H54 (cell line): ENCODE measurements around the gene NDUFS2.

Experiments used
- DNase-seq: peaks from one replicate; pipeline ENCODE4 v3.0.0; 2011; ENCODE audit warnings: low spot score, mixed read lengths; ENCODE audit not compliant: insufficient read length
- FAIRE-seq: peaks from 3 replicates; lab custom pipeline; 2011; peaks lifted over from hg19 to GRCh38; lab: Jason Lieb, UNC
- POLR2A ChIP-seq: IDR thresholded peaks from 2 replicates; pipeline ENCODE4 v1.6.1; 2011; ENCODE audit warnings: low read depth, mild to moderate bottlenecking, low read length

NDUFS2 gene

DNA sequence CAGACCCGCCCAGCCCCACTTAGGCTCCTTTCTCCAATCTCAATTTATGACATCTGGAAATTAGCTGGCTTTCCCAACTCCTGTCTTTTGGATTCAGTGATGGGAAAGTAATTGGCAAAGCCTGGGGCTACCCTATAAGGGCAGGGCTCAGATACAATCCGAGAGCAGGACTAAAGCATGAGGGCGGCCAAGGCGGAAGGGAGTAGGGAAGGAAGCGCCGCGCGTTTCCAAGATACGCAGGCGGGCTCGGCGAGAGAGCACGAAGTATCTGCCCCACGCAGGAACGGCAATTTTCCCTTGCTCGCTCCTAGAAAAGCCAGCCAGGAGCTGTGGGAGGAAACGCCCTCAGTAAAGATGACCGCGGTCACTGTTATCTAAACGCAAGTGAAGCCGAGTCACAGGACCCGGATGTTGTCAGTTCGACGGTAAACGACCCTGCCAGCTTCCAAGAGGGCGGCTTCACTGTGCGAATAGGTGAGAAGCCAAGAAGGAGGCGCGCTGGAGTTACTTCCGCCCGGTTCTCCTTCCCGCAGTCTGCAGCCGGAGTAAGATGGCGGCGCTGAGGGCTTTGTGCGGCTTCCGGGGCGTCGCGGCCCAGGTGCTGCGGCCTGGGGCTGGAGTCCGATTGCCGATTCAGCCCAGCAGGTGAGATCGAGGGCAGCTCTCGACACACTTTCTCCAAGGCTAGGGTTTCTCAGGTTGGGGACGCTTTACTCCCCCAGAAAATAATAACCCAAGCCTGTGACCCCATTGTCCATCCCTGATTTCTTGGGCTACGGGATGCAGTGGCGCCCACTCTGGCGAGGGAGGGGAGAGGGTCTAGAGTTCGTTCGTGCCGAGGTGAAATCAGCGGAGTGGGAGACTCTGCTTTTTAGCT is at the start of gene NDUFS2:
Gene NDUFS2 (plus strand): TSS at position 532 of the 877 bp plus-strand sequence. CDS start 19 bp downstream, at position 551.
- TF ChIP-seq POLR2A, result peak; percentile 73; the same call in 1 of the 2 replicates
- FAIRE-seq, result peak; percentile 58
- DNase-seq, result peak; percentile 86

DNA sequence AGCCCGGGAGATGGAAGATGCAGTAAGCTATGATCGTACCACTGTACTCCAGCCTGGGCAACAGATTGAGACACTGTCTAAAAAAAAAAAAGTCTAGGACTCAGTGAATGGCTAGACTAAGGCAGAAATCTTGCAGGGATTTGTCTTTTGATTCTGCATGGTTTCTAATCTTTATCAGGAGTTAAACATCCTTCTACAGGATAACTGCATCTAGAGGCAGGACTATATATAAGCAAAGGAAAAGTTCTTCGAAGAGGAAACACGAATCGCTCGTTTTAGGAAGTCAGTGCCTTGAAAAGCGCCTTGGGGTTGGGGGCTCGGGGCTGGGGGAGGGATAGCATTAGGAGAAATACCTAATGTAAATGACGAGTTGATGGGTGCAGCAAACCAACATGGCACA is 49.0 kb upstream of the NDUFS2 start:
- no peak for FAIRE-seq
- no peak for TF ChIP-seq POLR2A
- no peak for DNase-seq

DNA sequence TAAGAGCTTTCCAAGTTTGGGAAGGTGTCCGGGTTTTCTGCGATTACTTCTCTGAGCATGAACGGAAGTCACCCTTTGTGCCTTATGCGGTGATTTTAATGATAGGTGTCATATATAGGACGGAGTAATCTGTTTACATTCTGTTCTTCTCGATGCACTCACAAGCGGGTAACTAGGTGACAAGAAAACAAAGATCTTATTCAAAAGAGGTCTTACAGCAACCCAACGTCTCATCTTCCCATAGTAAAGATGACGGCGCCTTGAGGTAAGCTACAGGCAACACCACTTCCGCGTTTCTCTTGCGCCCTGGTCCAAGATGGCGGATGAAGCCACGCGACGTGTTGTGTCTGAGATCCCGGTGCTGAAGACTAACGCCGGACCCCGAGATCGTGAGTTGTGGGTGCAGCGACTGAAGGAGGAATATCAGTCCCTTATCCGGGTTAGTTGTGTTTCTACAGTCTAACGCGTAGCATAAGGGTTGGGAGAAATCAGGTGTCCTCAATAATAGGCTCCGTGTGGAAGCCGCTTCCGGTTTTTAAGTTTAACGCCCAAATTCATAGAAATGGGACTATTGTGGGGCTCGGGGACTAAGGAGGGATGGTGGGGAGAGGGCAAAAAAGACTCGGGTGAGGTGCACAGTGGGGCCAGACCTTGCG is 48.4 kb upstream of the NDUFS2 start, which contains the start of gene UFC1:
Gene UFC1 (plus strand): TSS at position 297 of the 656 bp plus-strand sequence. CDS start 20 bp downstream, at position 317.
- FAIRE-seq (no peak), DNase-seq (peak; percentile 70)
- TF ChIP-seq POLR2A, result peak; percentile 64

DNA sequence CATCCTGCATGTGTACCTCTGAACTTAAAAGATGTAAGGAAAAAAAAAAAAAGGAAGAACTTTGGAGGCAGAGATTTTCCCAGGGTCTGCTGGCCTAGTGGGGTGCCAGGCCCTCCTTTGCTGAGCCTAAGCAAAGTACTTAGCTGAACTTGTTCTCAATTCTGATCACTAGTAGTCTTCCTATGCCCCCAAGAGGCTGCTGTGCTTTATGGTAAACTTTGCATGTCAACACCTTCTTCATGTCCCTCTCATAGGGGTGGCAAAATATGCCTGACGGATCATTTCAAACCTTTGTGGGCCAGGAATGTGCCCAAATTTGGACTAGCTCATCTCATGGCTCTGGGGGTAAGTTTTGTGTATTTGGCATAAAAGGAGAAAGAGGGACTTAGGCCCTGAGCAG is 44.3 kb upstream of the NDUFS2 start:
- no peak for TF ChIP-seq POLR2A
- DNase-seq (no peak), FAIRE-seq (no peak)

DNA sequence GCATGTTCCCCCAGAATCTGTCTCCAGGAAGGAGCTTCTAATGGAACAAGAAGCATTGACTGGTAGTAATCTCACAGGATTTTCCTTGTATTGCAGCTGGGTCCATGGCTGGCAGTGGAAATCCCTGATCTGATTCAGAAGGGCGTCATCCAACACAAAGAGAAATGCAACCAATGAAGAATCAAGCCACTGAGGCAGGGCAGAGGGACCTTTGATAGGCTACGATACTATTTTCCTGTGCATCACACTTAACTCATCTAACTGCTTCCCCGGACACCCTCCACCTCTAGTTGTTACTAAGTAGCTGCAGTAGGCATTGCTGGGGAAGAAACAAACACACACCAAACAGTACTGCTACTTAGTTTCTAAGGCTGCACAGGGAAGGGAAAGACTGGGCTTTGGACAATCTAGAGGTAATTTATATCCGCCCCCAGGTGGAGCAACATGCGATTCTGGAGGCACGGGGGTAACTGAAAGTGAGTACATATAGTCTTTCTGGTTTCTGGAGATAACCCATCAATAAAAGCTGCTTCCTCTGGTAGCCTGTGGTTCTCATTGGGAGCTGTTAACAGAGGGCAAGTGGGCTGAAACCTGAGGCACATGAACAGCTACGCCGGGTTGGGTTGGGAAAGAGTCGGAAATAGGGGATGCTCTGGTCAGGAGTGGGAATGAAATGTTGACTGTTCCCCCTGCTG is 43.7 kb upstream of the NDUFS2 start:
- FAIRE-seq, result no peak
- TF ChIP-seq POLR2A, result no peak
- no peak for DNase-seq

DNA sequence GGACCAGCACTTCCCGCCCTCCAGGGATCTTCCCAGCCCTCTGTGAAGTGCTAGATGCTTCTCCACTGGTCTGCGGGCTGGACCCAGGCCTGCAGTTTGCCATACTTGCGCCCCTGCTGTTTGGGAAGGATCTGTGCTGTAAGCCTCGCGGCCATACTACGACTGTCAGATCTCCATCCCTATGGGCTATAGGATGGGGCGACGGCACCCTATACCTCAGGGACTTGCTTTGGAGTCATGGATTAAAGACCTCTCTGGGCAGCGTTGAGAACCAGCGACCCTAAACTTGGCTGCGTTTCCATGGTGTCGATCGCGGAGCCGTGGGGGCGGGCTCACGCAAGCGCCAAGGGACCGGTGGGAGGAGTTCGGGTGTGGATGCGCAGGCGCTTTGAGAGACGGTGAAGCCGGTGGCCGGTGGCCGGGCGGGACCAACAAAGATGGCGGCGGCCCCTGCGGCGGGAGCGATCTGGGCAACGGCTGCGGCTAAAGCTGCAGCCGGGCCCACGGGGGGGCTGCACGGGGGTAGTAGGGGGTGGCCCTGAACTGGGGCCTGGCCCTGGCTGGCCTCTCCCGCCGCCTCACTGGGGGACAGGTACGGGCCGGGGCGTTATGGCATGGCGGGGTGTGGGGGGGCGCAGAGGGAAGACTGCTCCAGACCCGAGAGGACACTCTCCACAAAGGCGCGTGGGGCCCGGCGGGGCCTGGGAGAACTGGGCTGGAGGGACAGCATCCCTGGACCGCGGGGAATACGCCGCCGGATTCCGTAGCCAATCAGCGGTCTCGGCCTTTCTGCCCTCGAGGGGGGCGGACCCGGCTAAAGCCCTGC is 42.9 kb upstream of the NDUFS2 start, which contains the start of gene USP21:
Gene USP21 (plus strand): TSS at position 414 of the 826 bp plus-strand sequence. CDS start 1,141 bp downstream, outside the sequence.
- DNase-seq (peak; percentile 77), FAIRE-seq (no peak)
- TF ChIP-seq POLR2A, result peak; percentile 65

DNA sequence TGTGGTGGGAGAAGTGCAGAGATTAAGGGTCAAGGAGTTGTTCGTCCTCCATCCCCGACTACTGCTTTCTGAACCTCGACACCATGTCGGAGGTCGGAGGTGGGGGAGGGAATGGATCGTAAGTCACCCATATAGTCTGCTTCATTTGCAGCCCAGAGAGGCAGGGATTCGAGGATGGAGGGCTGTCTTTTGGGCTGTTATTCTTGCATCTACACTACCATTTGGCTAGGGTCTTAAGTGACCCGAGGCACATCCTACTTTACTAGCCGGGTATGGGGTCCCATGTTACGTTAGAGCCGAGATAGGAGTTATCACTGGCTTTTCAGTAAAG is 42.3 kb upstream of the NDUFS2 start:
- no peak for TF ChIP-seq POLR2A
- no peak for DNase-seq
- FAIRE-seq, result no peak

DNA sequence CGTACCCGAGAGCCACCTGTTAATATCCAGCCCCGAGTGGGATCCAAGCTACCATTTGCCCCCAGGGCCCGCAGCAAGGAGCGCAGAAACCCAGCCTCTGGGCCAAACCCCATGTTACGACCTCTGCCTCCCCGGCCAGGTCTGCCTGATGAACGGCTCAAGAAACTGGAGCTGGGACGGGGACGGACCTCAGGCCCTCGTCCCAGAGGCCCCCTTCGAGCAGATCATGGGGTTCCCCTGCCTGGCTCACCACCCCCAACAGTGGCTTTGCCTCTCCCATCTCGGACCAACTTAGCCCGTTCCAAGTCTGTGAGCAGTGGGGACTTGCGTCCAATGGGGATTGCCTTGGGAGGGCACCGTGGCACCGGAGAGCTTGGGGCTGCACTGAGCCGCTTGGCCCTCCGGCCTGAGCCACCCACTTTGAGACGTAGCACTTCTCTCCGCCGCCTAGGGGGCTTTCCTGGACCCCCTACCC is 41.5 kb upstream of the NDUFS2 start:
- FAIRE-seq, result no peak
- no peak for DNase-seq
- no peak for TF ChIP-seq POLR2A

DNA sequence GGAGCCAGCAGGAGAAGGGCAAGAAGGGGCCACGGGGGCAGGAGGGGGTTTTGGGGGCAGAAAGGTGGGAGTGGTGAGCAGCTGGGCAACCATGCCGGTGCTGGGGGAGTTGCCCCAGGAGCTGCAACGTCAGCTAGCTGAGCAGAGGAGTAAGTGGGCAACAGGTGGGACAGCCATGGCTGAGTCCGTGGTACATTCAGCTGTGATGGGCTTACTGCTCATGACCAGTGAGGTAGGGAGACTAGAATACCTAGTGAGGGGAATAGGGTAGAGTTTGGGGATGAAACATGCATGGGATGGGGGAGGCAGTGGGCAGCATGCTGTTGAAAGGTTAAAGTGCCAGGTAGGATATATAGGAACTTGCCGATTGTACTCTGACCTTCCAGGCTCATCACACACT is 40.5 kb upstream of the NDUFS2 start:
- DNase-seq (no peak), FAIRE-seq (no peak)
- no peak for TF ChIP-seq POLR2A

DNA sequence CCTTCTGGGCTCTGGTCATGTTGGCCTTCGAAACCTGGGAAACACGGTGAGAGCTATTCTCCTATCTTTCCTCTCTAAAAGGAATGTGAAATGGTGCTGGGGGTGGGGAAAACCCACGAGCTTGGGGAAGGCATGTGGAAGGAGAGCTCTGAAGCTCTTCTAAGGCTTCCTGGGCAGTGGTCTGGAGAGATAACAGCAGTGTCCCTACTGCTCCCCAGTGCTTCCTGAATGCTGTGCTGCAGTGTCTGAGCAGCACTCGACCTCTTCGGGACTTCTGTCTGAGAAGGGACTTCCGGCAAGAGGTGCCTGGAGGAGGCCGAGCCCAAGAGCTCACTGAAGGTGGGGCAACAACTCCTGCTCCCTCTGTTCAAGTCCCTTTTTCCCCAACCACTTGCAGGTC is 40.1 kb upstream of the NDUFS2 start:
- DNase-seq (no peak), FAIRE-seq (no peak)
- TF ChIP-seq POLR2A, result no peak

DNA sequence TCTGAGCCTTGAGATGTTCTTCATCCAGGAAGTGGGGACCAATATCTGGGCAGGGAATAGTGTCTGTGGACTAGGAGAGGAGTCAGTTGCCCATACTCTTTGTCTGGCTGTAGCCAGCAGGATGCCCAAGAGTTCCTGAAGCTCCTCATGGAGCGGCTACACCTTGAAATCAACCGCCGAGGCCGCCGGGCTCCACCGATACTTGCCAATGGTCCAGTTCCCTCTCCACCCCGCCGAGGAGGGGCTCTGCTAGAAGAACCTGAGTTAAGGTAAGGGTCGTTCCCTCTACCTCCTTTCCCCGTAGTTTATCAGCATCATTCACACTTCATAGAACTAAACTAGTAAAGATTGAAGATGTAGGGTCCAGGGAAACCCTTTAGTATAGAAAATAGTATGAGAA is 39.4 kb upstream of the NDUFS2 start:
- TF ChIP-seq POLR2A, result no peak
- FAIRE-seq (no peak), DNase-seq (no peak)

DNA sequence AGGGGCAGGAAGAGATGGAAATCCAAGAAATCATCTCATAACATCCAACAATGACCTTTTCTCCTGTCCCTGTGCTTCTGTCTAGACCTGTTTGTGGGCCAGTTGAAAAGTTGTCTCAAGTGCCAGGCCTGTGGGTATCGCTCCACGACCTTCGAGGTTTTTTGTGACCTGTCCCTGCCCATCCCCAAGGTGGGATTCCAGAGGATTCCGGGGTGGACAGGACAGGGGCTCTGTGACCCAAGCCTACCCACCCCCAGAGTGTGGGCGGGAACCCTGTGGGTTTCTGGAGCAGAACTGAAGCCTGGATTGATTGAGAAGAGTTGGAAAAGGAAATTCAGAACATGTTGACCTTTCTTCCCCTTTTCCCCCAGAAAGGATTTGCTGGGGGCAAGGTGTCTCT is 38.4 kb upstream of the NDUFS2 start:
- no peak for TF ChIP-seq POLR2A
- no peak for DNase-seq
- no peak for FAIRE-seq
